Cerebellar nuclear complex (tissue), 1 donor: ENCODE results near the gene FNDC5.

Experiments used
- DNase-seq, 2 experiments: peaks; one replicate each; lab custom pipeline; 2025; lab: John Stamatoyannopoulos, UW

Gene FNDC5

DNA sequence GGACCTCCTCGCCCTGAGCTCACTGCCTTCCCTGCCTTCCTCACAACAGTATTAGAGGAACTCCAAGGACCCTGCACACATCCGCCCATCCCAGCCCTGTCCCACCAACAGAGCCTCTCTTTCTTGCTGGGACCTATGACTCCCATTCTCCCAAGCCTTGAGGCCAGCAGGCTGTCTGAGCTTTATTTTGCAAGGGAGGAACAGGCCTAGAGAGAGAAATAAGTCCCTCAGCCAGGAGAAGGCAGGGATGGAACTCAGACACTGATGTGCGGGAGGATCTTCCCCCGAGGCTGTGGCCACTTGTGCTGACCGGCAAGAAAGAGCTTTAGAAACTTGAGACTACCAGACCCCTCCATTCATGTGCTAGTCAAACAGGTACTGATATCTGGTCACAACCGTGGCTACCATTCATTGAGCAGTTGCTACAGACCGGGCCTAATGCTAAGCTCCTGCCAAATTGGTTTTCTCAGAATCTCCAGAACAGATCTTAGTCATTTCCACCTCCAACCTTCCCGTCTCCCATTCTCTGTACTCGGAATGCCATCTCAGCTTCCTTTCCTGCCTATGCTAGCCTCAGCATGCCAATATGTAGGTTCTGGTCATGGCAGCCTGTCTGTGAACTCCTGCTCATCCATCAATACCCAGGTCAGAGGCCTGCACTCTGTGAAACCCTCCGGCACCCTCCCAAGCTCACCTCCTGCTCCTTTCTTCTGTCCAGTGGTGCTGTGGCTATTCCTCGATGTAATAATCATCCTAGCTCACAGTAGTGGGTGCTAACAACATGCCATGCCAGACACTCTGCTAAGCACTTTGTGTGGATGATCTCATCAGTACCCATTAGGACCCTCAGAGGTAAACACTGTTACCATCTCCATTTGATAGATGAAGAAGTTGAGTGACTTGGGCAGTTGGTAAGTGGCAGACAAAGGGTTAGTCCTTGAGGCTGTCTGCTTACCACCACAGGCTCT lies 26.7 kb upstream of the FNDC5 start:
- DNase-seq = no peak

DNA sequence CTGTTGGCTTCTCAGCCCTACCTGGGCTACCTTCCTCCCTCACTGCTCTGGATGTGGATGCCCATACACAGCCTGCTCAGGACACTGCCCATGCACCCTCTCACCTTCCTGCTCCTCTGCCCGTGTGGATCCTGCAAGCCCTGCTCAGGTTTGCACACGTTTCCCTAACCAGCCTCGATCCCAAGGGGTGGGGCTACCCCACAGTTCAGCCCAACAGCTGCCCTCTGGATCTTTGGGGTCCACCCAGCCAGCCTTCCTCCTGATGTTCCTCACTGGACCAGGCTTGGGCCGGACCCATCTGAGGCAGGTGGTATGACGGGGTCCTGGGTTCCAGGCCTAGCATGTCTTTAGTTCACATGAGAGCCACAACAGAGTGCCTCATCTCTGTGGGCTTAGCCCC lies 25.7 kb upstream of the FNDC5 start:
- DNase-seq = no peak

DNA sequence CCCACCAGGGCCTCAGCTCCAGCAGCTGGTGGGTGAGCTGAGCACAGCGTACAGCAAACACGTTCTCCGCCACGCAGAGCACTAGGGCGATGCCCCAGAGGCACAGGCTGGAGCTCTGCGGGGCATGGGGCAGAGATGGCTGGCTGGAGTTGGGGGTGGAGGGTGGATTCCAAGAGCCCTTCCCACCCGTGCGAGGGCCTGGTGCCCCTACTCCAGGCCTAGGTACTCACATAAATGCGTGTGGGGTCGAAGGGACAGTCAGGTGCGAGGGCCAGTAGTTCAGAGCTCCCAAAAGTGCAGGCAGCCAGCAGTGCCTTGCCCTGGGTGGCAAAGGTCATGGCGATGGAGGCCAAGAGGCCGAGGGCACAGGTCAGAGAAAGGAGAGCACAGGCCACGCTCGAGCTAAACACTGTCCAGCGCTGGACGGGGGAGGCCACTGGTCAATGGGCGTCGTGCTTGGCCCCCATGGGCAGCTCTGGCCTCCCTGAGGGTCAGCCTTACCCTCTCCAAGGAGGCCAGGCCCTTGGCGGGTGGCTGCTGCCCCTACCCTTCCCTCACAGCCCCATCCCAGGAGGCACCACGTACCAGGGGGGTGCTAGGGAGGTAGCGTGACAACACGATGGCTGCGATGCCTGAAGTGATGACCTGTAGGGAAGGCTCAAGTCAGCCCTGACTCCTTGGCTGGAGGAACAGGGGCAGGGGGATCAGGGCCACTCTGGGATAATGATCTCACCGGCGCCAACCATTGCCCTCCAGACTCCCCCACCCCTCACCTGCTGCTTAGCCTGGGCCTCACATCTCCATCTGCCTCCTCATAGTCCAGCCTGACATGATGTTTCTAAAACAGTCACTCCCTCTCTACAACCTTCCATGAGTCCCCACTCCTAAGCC lies 24.9 kb upstream of the FNDC5 start:
- DNase-seq = no peak

DNA sequence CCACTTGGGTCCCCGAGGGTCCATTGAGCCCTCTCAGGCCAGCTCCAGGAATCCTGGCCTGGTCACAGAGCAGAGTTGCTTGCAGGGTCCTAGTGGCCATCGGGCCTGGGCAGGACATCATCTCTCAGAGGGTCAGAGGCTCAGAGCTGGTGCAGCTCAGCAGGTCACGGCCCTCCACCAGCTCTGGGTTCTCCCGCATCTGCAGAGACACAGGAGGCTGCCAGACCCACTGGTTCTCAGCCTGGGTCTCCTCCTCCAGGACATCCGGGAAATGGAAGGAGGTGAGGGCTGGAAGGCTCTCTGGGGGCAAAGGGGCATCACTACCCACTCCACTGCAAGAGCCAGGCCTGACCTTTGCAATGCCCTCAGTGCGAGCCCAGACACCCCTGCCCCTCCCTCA lies 24.0 kb upstream of the FNDC5 start:
- no peak for DNase-seq

DNA sequence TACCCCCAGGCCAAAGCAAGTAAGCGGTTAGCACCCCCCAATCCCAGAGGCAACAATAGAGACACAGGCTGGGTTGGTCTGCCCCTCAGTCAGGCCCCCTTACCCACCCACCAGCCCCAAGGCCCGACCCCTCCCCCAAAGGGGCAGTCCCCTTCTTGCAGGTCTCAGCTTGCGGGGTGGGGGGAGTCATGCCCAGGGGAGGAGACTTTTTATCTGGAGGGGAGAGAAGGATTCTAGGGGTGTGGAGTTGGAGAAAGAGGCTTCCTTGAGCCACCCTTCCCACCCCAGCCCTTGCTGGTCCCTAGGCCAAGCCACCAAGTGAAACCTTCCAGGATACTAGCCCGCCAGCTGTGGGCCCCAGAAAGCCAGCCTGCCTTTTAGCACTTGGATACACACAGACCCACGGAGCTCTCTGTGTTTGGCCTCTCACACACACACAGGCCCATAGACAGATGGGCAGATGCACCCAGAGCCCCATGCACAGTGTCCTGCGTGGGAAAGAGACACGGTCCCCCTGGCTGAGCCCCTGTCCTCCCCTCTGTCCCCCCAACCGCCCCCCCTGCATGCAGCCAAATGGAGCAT lies 23.4 kb upstream of the FNDC5 start:
- DNase-seq = no peak

DNA sequence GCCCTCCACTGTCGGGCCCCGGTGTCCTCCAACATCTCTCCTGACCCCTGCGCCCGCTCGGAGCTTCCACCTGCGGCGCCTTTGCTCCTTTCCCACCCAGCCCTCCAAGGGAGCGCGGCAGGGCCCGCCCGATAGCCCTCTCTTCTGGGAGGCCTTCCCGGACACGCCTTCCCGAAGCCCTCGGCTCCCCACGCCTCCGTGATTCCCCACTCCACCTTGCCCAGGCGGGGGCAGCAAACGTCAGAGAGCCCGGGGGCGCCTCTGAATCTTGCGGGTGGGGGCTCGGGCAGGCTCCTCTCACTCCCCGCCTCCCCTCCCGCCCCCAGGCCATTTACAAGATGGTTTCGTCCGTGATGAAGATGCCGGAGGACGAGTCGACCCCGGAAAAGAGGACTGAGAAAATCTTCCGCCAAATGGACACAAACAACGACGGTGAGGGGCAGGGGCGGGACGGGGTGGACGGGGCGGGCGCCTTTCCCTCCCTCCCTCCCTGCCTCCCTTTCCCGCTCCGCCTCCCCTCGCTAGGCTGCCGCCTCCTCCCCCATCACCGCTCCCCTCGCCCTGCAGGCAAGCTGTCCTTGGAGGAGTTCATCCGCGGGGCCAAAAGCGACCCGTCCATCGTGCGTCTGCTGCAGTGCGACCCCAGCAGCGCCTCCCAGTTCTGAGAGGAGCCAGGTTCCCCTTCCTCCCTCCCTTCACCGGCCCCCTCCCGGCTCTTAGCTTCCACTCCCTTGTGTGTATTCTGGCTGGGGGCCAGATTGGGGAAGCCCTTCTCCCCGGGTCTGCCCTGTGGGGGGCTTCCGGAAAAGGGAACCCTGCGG lies 22.7 kb upstream of the FNDC5 start:
- DNase-seq = no peak

DNA sequence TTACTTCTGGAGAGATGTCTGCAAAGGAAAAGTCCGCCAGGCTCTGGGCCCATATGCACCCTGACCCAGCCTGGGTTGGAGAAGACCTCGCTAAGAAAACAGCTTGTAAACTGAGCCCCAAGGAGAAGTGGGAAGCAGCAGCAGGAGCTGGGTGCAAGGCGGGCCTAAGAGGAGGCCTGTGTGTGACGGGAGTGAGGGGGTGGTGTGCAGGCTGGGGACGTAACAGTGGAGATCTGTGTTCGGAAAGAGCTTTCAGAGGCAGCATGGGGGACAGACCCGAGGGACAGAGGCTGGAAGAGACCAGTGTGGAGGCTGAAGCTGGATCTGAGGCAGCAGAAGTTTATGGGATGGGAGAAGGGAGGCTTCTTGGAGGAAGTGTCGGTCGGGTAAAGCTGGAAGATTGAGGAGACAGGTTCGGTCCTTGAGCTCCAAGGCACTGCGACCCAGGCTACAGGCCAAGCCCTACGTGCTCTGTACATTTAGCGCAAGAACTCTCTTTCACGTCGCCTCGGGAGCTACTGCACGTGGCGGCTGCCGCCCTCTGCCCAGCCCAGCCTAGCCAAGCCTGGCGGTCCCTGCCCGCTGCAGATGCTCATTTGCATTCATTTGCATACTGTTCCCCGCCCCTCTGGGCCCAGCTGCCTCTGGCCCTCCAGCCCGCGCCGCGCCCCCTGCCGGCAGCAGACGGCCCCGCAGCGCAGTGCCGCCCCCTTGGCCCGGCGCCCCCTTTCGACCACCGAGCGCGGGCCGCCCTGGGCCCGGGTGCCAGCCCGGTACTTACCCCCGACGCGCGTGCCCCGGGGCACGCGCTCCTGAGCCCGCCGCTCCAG lies 21.9 kb upstream of the FNDC5 start:
- no peak for DNase-seq

DNA sequence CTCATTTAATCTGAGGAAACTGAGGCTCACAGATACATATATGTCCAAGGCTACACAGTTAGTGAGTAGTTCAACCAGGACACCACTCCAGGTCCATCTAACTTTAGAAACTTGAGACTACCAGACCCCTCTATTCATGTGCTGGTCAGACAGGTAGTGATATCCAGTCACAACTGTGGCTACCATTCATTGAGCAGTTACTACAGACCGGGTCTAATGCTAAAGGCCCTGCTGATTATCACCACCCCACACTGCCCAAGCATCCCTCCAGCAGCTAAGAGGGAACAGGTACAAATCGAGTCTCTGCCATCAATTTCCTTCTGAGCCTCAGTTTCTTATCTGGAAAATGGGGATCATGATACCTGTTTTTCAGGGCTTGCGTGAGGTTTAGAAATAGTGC lies 20.9 kb upstream of the FNDC5 start:
- DNase-seq = no peak

DNA sequence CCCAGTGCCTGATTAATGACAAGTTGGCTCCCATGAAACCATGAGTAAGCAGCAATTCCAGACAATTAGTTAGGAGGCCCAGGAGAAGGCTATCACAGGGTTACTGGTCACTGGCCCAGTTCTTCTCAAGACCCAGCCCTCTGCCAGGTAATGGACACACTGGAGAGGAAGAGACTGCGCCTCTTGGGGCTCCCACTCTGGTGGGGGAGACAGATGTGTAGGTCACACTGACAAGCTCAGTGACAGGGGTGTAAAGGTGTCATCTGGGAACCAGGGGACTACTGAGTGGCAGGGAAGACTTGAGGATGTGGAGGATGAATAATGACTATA lies 20.5 kb upstream of the FNDC5 start:
- no peak for DNase-seq

DNA sequence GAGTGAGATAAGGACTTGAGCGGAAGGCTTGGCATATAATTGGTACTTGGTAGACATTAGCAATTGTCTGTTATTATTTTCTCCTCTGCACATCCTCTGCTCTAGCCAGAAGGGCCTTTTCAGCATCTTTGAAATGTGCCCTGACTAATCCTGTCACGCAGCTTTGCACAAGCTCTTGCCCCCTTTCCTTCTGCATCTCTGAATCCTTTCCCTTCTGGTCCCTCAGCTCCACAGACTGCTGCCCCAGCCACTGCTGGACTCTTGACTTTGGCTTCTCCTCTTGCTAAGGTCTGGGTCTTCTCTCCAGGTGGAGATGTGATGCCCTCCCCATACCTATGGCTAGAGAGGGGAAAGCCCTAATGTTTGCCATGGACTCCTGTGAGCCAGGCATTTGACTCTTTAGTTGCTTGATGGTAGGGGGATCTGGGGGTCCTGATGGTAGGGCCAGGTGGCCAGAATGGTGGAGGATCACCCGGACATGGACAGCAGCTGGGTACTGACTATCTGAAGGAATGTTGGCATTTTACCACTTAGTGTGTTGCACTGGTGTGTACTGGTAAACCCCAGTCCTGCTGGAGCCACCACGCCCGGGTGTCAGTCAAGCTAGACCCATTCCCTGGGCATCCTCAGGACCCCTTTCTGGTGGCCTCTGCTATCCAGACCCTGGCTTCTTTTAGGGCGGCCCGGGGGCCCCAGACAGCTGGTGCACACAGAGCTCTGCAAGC lies 20.0 kb upstream of the FNDC5 start:
- no peak for DNase-seq

DNA sequence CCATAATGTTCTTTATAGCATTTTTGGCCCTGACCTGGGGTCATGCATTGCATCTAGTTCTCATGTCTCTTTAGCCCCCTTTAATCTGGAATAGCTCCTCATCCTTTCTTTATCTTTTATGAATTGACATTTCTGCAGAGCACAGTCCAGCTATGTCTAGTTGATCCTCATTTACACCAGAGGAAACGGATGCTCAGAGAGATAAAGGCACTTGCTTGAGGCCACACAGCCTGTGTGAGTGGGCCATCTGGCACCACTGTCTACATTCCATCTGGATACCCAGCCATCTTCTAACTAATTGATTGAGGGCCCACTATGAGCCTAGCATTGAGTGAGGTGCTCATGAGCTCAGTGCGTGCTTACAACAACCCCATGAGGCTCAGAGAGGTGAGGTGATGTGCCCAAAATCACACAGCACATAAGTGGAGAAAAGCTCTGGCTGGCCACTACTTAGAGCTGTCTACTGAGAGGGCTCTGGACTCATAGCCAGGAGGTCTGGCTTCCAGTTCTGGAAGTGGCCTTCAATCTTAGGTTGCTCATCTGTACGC lies 19.1 kb upstream of the FNDC5 start:
- no peak for DNase-seq

DNA sequence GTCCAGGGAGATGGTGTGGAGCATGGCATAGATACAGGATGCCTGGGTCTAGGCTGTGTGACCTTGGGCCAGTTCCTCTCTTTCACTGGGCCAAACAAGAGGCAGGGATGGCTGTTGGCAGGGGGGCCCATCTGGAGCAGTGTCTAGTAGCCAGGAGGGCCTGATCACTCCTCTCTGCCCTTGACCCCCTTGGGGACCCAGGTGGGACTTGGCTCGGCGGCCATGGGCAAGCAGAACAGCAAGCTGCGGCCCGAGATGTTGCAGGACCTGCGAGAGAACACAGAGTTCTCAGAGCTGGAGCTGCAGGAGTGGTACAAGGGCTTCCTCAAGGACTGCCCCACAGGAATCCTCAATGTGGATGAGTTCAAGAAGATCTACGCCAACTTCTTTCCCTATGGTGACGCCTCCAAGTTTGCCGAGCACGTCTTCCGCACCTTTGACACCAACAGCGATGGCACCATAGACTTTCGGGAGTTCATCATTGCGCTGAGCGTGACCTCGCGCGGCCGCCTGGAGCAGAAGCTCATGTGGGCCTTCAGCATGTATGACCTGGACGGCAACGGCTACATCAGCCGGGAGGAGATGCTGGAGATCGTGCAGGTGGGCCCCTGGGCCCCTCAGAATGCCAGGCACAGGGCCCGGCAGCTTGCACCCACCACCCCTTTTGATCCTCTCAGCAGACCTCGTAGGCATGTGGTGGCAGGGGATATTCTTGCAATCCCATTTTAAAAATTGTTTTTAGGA lies 18.1 kb upstream of the FNDC5 start:
- DNase-seq = no peak

DNA sequence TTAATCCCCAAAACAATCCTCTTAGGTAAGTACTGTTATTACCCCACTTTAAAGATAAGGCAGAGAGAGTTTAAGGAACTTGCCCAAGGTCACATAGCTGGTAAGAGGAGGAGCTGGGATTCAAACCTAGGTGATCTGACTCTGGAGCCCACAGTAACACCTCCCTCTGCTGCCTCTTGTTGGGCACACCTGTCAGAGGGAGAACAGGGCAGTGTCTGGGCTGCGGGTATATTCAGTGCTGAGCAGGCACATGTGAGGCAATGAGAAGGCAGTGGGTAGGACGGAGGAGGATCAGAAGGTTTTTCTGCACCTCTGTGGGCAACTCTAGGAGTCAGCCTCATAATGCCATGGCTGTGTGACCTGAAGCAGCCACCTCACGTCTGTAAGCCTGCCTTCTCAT lies 17.4 kb upstream of the FNDC5 start:
- DNase-seq = no peak

DNA sequence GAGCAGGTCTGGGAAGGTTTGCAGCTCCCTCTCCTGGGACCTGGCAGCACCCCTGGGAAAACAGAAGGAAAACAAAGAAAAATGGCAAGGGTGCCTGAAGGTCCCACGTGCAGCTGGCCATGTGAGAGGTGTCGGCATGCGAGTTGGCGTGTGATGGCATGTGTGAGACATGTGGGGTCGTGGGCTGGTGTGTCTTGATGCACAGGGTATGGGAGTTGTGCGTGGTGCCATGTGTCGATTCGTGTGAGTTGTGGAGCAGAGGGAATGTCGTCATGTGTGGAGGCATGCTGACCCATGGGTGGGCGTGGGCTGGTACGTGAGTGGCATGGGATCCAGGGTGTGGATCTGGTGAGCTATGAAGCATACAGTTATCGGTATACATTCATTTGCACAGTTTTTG lies 16.9 kb upstream of the FNDC5 start:
- DNase-seq = no peak

DNA sequence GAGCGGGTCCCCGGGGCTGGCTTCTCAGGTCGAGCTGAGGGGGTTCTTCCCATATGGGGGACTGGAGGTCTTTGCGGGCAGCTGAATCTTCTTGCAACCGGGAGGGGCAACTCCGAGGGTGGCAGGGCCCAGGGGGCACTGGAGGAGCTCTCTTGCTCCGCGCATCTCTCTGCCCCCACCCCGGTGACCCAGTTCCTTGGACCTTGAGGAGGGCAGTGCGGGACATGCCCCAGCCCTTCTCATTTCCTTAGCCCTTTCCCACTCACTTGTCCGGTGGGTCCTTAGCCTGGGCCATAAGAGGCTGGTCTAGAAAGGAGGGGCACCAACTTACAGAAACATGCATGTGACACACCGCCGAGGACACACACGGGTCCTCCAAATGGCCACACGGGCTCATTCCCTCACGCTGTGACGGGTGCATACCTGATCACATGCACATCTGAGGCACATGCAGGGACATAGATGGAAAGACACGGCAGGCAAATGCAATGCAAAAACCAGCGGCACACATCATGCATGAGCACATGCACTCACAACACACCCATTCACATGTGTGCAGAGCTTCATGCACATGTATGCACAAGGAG lies 16.2 kb upstream of the FNDC5 start:
- no peak for DNase-seq

DNA sequence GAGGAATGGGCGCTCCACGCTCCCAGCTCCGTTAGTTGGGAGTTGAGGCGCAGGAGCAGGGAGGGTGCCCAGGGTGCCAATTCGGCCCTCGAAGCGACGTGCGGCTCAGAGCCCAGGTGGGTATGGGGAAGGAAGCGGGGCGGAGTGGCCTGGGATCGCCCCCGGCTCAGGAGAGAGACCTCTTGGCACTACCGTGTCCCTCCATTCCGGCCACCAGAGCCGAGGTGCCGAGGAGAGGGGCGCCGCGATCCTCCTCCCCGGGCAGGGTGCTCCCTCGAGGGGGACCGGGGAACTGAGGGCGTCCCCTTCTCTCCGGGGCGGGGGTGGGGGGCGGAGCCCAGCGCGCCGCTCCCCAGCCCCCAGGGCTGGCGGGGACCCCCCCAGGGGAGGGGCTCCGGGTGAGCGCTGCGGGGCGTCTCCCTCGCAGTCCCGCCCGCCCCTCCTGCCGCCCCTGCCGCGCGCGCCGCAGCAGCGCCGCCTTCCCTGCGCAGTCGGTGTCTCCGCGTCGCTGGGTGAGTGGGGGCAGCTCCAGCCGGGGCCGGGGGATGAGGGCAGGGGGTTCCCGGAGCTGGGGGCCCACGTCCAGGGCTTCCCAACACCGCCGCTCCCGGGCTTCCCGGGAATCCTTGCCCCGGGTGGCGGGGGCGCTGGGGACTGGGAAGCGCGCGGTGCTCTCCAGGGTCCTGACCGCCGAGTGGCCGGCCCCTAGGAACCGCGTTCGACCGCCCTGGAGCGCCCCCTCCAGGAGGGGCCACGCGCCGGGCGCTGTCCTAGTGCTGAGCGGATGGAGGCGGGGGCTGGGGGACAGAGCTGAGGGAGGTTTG lies 15.5 kb upstream of the FNDC5 start, which contains the start of gene HPCA:
HPCA (plus strand) TSS at position 488 of the 824 bp plus-strand sequence. CDS start 2,408 bp downstream, outside the sequence.
- no peak for DNase-seq

DNA sequence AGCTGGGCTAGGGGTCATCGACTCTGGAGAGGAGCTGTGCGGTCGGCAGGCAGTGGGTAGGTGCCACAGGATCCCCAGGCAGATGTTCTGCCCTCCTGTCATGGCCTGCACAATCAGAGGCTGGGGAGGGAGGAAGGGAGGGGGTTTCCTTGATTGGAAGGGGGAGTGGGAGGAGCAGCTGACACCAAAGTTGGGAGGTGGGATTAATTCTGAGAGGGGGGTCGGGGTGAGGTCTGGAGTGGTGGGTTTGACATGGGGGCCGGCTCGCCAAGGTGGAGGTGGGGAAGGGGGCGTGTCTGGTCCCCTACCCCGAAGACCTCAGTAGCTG lies 14.9 kb upstream of the FNDC5 start:
- DNase-seq = no peak

DNA sequence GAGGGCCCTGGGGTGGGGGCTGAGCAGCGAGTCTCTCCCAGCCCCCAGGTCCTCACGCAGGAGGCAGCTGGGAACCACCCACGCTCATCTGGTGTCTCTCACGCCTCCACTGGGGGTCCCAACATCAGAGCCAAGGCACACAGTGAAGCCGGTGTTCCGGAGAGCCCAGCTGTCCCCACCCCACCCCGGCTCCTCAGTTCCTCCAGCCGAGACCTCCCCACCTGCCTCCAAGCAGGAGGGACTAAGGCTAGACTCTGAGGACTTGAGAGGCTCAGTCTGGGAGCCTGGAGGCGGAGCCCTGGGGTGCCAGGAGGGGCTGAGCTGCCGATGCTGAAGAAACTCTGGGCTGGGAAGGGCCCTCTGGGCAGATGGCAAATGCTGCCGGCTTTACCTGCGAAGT lies 14.0 kb upstream of the FNDC5 start:
- no peak for DNase-seq
